Thyroid gland (tissue), 4 donors: ENCODE measurements around the gene KIAA0232. TPM values are rescaled to one million over a fixed set of nuclear protein-coding genes. Genes with fewer than 3 reads are reported as not detected.
A peak's percentile ranks its signal among the peaks of the same experiment; 100 is the strongest.

Experiments used
- DNase-seq, 2 donors: peaks; one replicate each; pipeline ENCODE4 v3.0.0-alpha.2; 2019
- H3K27ac ChIP-seq, 3 donors: fragments of 200-600 bp; sonication (generic); 1 replicate in 2 of 3; 2 replicates in 1 of 3; pipeline ENCODE4 v1.5.1; 2016 to 2019; ENCODE audit warnings: mild to moderate bottlenecking in 1 of 3, moderate library complexity in 1 of 3
- H3K27me3 ChIP-seq: fragments of 200-600 bp; sonication (generic); one replicate; pipeline ENCODE4 v1.5.1; 2019
- H3K36me3 ChIP-seq, 2 donors: fragments of 200-600 bp; sonication (generic); one replicate each; pipeline ENCODE4 v1.5.1; 2016 to 2019
- H3K4me1 ChIP-seq, 2 donors: fragments of 200-600 bp; sonication (generic); one replicate each; pipeline ENCODE4 v1.5.1; 2017 to 2019
- H3K4me3 ChIP-seq, 3 donors: fragments of 200-600 bp; sonication (generic); replicated peaks in 1 of 3; 1 replicate in 2 of 3; 2 replicates in 1 of 3; pipeline ENCODE4 v1.5.1; 2016; ENCODE audit warnings: mild to moderate bottlenecking in 1 of 3
- H3K9me3 ChIP-seq: fragments of 200-600 bp; sonication (generic); one replicate; pipeline ENCODE4 v1.5.1; 2017
- CTCF ChIP-seq, 6 experiments: fragments of 200-600 bp in 3 of 6; fragments of 450-650 bp in 3 of 6; sonication (generic) in 3 of 6; IDR thresholded peaks; one replicate each; pipeline ENCODE4 v1.5.1; 2016 to 2019; ENCODE audit warnings: antibody characterized with exemption in 6 of 6, mild to moderate bottlenecking in 2 of 6, inconsistent platforms in 1 of 6, moderate library complexity in 1 of 6
- POLR2A ChIP-seq, 2 donors: fragments of 450-650 bp; IDR thresholded peaks; one replicate each; pipeline ENCODE4 v1.6.1; 2017; ENCODE audit warnings: antibody characterized with exemption in 2 of 2, mild to moderate bottlenecking in 2 of 2, moderate library complexity in 1 of 2
- WGBS, 2 donors: methylation state at CpG; one replicate each; pipeline ENCODE4 v1.1.5; 2017; 5-methylcytosine and 5-hydroxymethylcytosine counted together
- intact Hi-C: fragments of 100-400 bp; cut with DNase I; formaldehyde crosslinking; loops from one replicate; pipeline ENCODE4 v1.15.1; 2023
- total RNA-seq, 4 donors: library from RNA; depleted of rRNA; stranded (reverse); fragments of >200 nt; gene quantifications; one replicate each; pipeline ENCODE4 v1.2.3, GENCODE V29; 2016

Gene KIAA0232
- total RNA-seq, 4 donors from 2014 or later, result 37.1 to 73.2 (median 50.6) TPM

DNA sequence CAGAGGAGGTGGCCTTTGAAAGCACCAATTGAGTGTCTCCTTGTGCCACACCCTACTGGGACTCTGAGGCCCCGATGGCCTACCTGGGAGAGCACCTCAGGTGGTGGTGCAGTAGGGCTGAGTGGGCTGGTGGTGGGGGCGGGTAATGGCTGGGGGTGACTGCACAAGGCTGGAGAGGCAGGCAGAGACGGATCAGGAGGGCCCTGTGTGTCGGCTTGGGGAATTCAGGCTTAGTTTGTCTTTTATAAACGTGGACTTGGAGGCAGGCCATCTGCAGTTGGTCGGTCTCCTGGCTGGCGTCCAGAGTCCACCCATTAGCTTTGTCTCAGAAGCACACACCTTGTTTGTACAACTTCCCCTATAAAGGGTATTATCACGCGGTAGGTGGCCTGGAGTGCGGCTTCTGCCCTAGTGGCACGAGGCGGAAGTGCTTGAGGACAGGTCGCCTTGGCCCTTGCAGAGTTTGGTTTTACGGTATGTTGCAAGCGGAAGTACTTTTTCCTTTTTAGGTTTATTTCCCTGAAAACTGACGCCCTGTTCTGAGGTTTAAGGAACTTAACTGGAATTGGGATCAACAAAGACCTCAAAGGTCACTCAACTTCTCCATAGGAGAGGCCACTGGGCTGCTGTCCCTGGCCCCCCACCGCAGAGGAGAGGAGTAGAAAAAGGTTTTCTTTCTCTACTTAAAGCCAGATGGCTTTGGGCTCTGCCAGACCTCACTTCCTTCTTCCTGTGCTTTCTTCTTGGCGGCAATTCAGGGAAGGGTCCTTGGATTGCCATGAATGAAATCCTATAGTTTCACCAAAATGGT, 135.1 kb downstream of the KIAA0232 start:
- peak; percentile 92 to 97 for DNase-seq
- no peaks in the 10 kb centered on the region for H3K27me3 ChIP-seq
- no peak overlapping the region for H3K4me3 ChIP-seq
- intact Hi-C loops, result no loop called here
- H3K36me3 ChIP-seq, result no peaks in the 10 kb centered on the region
- WGBS, 2 donors, result 22 to 28% methylated on average over 18 of the region's 18 CpGs
- H3K9me3 ChIP-seq, result no peaks in the 10 kb centered on the region
- peaks cover 26 to 47% of the 10 kb centered on the region in 2 donors for H3K4me1 ChIP-seq
- TF ChIP-seq POLR2A (IDR thresholded peaks at IDR 0.05), result no peak
- TF ChIP-seq CTCF (IDR thresholded peaks at IDR 0.05), result peak; percentile 25 to 72 (median 58)
- peak overlapping the region in 2 of 3 donors; percentile 59 to 64 for H3K27ac ChIP-seq

GRCh38 chr4:6918338-6918737, 135.8 kb downstream of the KIAA0232 start:
- H3K4me1 ChIP-seq, result peaks cover 26 to 50% of the 10 kb centered on the region in 2 donors
- H3K36me3 ChIP-seq, result peaks cover under 1% of the 10 kb centered on the region in 2 donors
- TF ChIP-seq CTCF (IDR thresholded peaks at IDR 0.05) (no peak), POLR2A (IDR thresholded peaks at IDR 0.05) (no peak)
- 50 to 69% methylated on average over 7 of the region's 7 CpGs for WGBS, 2 donors
- intact Hi-C loops, result no loop called here
- DNase-seq, result no peak
- no peaks in the 10 kb centered on the region for H3K9me3 ChIP-seq
- H3K4me3 ChIP-seq, result no peak overlapping the region
- peak overlapping the region in 2 of 3 donors; percentile 59 to 64 for H3K27ac ChIP-seq
- no peaks in the 10 kb centered on the region for H3K27me3 ChIP-seq

GRCh38 chr4:6920171-6920570, 137.6 kb downstream of the KIAA0232 start:
- intact Hi-C loops, result no loop called here
- TF ChIP-seq POLR2A (IDR thresholded peaks at IDR 0.05) (no peak), CTCF (IDR thresholded peaks at IDR 0.05) (no peak)
- H3K27me3 ChIP-seq, result no peaks in the 10 kb centered on the region
- 20 to 35% methylated on average over 3 of the region's 3 CpGs for WGBS, 2 donors
- peak overlapping the region in 2 of 3 donors; percentile 15 to 49 for H3K27ac ChIP-seq
- H3K9me3 ChIP-seq, result no peaks in the 10 kb centered on the region
- no peak overlapping the region for H3K4me3 ChIP-seq
- H3K36me3 ChIP-seq, result peaks cover 4 to 7% of the 10 kb centered on the region in 2 donors
- DNase-seq, result peak; percentile 89 to 93
- peaks cover 26 to 51% of the 10 kb centered on the region in 2 donors for H3K4me1 ChIP-seq

DNA sequence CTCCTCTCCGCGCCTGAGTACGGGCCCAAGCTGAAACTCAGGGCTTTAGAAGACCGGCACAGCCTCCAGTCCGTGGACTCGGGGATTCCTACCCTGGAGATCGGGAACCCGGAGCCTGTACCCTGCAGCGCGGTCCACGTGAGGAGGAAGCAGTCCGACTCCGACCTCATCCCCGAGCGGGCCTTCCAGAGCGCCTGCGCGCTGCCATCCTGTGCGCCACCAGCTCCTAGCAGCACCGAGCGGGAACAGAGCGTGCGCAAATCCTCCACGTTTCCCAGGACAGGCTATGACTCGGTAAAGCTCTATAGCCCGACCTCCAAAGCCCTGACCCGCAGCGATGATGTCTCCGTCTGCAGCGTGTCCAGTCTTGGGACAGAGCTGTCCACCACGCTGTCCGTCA, 141.0 kb downstream of the KIAA0232 start:
- Histone ChIP-seq H3K36me3 (peaks cover 4 to 7% of the 10 kb centered on the region in 2 donors), H3K9me3 (no peaks in the 10 kb centered on the region), H3K27ac (no peak overlapping the region), H3K4me1 (peaks cover 8 to 29% of the 10 kb centered on the region in 2 donors), H3K27me3 (no peaks in the 10 kb centered on the region), H3K4me3 (no peak overlapping the region)
- TF ChIP-seq CTCF (IDR thresholded peaks at IDR 0.05) (no peak), POLR2A (IDR thresholded peaks at IDR 0.05) (no peak)
- DNase-seq, result no peak
- intact Hi-C loops, result no loop called here
- WGBS, 2 donors, result 96 to 98% methylated on average over 30 to 31 of the region's 32 CpGs

DNA sequence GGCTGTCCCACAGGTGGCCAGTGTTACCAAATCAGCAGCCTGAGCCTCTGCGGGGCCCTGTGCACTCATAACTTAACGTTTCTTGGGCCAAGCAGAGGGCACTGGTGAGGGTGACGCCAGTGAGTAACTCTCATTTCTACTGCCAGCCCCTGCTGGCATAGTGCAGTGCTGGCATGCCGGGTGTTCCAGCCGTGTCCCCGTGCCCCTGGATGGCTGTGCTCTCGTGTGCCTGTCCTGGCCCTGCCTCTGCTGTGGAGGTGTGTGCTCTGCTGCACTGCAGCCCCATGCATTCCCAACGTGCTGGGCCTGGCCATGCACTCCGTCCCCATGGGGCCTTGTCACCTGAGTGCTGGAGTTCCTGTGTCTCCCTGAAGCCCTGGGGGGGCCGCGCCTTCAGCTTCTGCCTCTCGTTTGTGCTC, 141.8 kb downstream of the KIAA0232 start:
- H3K9me3 ChIP-seq, result no peaks in the 10 kb centered on the region
- H3K27ac ChIP-seq, result no peak overlapping the region
- intact Hi-C loops, result no loop called here
- TF ChIP-seq POLR2A (IDR thresholded peaks at IDR 0.05), result no peak
- no peak for TF ChIP-seq CTCF (IDR thresholded peaks at IDR 0.05)
- WGBS, 2 donors, result 92 to 100% methylated on average over 3 to 6 of the region's 12 CpGs
- no peak for DNase-seq
- peaks cover 4 to 7% of the 10 kb centered on the region in 2 donors for H3K36me3 ChIP-seq
- H3K27me3 ChIP-seq, result no peaks in the 10 kb centered on the region
- peaks cover 8 to 29% of the 10 kb centered on the region in 2 donors for H3K4me1 ChIP-seq
- H3K4me3 ChIP-seq, result no peak overlapping the region
